ENCODE data around the gene PTGFRN.
A peak's percentile ranks its signal among the peaks of the same experiment; 100 is the strongest.
"Not testable (repeated sequence)": the region's sequence is repeated elsewhere in the genome, so short reads cannot be mapped to it uniquely, and the experiment has no call there.

PTGFRN gene

GRCh38 chr1:116909512-116910378, at the start of gene PTGFRN:
Gene PTGFRN, plus strand, starts transcription at chr1:116909916. Its CDS starts 288 bp downstream, at chr1:116910204.
- DNase-seq (ENCODE audit: low spot score) = no peak

- DNase-seq (ENCODE audit: low spot score) = not testable (repeated sequence)
These were observed 49.5 kb upstream of the PTGFRN start for GRCh38 chr1:116860167-116860566.

GRCh38 chr1:116861137-116861536, 48.6 kb upstream of the PTGFRN start:
- no peak for DNase-seq (ENCODE audit: low spot score)

- not testable (repeated sequence) for DNase-seq (ENCODE audit: low spot score)
These were observed 46.7 kb upstream of the PTGFRN start for GRCh38 chr1:116863031-116863430.

GRCh38 chr1:116866478-116866877, 43.2 kb upstream of the PTGFRN start:
- not testable (repeated sequence) for DNase-seq (ENCODE audit: low spot score)

- DNase-seq (ENCODE audit: low spot score) = no peak
These were observed 41.3 kb upstream of the PTGFRN start for GRCh38 chr1:116868385-116868784.

- no peak for DNase-seq (ENCODE audit: low spot score)
These were observed 40.1 kb upstream of the PTGFRN start for GRCh38 chr1:116869611-116870010.

- no peak for DNase-seq (ENCODE audit: low spot score)
These were observed 39.4 kb upstream of the PTGFRN start for GRCh38 chr1:116870300-116870699.

GRCh38 chr1:116871779-116872146, 38.0 kb upstream of the PTGFRN start:
- DNase-seq (ENCODE audit: low spot score) = no peak

GRCh38 chr1:116873680-116874271, 35.9 kb upstream of the PTGFRN start:
- no peak for DNase-seq (ENCODE audit: low spot score)

- no peak for DNase-seq (ENCODE audit: low spot score)
These were observed 34.9 kb upstream of the PTGFRN start for GRCh38 chr1:116874733-116875249.

GRCh38 chr1:116875391-116875790, 34.3 kb upstream of the PTGFRN start:
- no peak for DNase-seq (ENCODE audit: low spot score)

GRCh38 chr1:116875946-116876345, 33.8 kb upstream of the PTGFRN start:
- DNase-seq (ENCODE audit: low spot score) = not testable (repeated sequence)

- no peak for DNase-seq (ENCODE audit: low spot score)
These were observed 32.4 kb upstream of the PTGFRN start for GRCh38 chr1:116877141-116877818.

GRCh38 chr1:116878804-116879477, 30.8 kb upstream of the PTGFRN start:
- DNase-seq (ENCODE audit: low spot score) = no peak

GRCh38 chr1:116879478-116880133, 30.1 kb upstream of the PTGFRN start:
- DNase-seq (ENCODE audit: low spot score) = no peak

GRCh38 chr1:116880917-116881316, 28.8 kb upstream of the PTGFRN start:
- DNase-seq (ENCODE audit: low spot score) = no peak

- peak; percentile 19 for DNase-seq (ENCODE audit: low spot score)
These were observed 27.7 kb upstream of the PTGFRN start for GRCh38 chr1:116881879-116882520.

- DNase-seq (ENCODE audit: low spot score) = no peak
These were observed 26.9 kb upstream of the PTGFRN start for GRCh38 chr1:116882866-116883265.

GRCh38 chr1:116886291-116886878, 23.3 kb upstream of the PTGFRN start:
- DNase-seq (ENCODE audit: low spot score) = no peak

- DNase-seq (ENCODE audit: low spot score) = no peak
These were observed 22.5 kb upstream of the PTGFRN start for GRCh38 chr1:116887212-116887611.
